ENCODE results near the gene EPGN.
"Not testable (repeated sequence)": the region's sequence is repeated elsewhere in the genome, so short reads cannot be mapped to it uniquely, and the experiment has no call there.

Gene EPGN

DNA sequence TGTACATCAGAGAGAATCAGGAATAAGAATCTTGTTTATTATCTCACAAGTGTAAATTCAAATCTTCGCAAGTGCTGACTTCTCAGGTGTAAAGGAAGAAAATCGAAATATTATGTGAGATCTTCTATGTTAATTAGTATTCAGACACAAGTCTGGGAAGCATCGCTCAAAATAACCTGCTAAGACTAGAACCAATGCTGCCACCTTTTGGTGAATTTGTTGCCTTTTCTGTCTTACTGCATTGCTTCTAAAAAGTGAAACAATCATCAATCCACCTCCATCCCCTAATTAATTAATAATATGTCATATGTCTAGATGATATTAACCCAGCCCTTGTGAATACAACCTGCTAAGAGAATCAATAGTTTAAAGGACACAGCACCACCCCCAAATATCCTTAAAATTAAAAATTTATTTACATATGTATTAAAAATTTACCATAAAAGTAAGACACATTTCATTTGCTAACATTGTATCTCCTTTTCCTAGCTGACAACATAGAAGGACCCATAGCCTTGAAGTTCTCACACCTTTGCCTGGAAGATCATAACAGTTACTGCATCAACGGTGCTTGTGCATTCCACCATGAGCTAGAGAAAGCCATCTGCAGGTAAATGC is 3.5 kb downstream of the EPGN start:
- DNase-seq: no peak

DNA sequence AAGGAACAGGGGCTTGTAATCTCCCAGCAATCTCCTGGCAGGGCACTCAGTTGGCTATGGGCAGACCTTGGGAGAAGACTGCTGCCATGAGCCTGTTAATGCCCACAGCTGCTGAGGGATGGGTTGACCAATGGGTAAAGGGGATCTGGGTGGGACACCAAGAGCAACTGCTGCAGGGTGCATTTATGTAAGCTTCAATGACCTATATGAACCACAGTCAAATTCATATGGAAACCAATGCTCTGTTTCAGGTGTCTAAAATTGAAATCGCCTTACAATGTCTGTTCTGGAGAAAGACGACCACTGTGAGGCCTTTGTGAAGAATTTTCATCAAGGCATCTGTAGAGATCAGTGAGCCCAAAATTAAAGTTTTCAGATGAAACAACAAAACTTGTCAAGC is 6.1 kb downstream of the EPGN start:
- DNase-seq: no peak

DNA sequence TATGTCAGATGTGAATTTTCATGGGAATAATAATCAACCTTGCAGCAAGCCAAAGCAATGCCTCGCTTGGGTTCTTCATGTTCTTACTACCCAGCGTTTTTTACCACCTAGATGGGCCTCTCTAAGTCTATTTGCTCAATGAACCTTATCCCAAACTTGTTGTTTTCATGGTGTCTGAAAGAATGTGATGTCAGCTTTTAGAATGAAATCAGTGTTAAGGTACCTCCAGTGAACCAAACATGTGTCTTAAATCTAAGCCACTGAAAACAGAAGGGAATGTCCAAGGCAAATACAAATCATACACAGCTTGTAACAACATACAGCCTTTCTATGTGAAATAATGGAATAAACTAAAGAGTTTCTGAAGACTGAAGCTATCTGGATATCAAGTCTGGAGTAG is 6.7 kb downstream of the EPGN start:
- no peak for DNase-seq

DNA sequence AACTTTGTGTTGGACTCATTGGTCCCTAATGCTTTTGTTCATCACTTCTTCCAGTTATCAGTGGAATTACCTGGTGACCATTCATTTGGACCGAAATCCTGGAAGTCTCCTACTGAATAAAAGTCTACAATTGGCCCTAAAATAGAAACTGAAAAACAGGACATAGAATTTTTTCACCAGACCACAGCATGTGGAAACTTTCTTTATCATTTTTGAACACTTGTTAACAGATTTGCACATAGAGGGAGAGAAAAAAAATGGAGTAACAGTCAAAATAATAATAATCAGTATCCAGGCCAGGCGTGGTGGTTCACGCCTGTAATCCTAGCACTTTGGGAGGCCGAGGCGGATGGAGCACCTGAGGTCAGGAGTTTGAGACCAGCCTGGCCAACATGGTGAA is 7.1 kb downstream of the EPGN start:
- no peak for DNase-seq

DNA sequence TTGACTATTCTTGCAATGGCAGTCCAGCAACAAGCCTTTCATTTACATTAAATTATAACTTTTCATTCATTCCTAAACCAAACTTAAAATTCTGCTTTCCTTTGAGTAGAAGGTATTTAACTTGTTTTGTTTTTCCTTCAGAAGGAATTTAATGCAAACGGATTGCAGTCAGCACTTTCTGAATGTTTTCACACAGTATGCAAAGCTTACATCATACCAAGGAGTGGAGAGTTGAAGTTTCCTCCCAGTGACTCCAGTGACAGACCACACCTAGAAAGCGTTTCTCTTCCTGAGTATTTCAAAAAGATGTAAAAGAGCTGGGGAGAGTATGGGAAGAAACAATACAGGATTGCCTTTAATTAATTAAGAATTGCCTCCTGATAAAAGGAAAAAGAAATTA is 8.1 kb downstream of the EPGN start:
- no peak for DNase-seq

DNA sequence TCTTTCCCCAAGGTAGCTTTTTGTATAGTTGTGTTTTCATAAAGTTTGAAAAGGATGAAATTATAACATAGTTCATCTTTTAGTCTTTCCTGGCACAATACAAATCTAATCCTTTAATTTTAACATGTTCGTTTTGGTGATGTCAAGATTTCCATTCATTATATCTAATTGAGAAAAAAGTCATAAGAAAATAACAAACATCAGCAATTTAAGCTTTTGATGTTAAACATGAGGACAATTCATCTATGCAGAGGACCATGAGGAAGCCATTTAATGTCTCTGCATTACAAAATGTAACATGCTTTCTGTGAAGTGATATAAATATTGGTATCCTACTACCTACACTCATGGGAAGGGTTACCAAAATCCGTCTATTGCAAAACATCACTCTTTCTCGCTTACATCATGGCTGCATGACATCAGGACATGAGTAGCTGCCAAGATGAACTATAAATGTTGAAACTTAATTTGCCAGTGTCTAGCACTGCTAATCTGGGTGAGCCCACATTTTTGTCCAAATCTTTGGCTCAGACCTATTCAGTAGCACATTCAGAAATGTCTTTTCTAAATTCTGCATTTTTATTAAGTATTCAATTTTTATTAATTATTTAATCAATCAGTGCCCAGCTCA is 9.5 kb downstream of the EPGN start:
- no peak for DNase-seq

DNA sequence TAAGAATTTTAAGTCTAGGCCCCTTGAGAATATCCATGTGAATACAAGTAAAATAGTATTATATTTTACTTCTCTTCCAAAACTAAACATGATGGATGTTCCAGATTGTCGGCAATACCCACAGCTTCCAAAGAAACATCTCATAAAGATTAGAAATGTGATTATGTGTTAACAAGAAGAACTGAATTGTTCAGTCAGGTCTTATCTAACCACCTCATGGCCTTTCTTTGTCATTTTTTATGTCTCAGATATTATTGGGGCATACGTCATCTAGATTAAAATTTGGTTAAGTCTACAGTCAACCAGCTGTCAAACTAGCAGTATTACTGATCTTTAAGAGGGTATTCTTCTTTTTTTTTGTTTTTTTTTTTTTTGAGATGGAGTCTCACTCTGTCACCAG is 10.0 kb downstream of the EPGN start:
- no peak for DNase-seq

DNA sequence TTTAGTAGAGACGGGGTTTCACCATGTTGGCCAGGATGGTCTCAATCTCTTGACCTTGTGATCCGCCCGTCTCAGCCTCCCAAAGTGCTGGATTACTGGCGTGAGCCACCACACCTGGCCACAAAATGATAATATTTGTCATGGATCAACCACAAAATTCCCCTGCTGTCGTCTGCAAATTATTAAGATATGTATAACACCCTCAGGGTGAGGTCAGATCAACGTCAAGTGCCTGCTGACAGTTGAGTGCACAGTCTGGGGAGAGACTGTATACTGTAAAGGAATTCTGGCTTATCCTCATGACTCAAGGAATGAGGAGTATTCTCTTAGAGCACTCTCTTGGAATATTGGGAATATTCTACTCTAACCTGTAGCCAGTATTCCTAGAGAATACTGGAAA is 11.2 kb downstream of the EPGN start:
- DNase-seq: no peak

DNA sequence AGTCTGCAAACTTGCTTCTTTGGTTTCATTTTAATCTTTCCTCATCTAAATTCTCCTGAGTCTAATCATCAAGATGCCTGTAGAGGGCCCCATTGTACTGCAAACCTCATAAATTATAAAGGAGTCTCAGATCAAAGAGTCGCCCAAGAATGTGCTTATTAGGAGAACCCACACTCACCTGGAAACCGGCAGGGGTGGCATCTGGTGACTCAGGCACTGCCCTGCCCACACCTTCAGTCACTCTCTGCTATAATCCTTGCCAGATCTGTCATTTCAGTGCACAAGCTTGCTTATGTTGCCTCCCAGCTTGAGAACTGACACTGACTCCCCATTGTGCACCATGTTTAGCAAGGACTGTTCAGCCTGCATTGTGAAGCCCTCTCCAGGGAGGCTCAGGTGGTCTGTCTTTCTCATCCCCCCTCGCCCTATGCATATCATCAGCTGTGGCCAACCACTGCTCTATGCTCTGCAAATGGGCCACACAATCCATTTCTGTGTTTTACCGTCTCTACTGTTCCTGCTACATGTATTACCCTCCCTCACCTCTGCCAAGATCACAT is 12.4 kb downstream of the EPGN start:
- no peak for DNase-seq

DNA sequence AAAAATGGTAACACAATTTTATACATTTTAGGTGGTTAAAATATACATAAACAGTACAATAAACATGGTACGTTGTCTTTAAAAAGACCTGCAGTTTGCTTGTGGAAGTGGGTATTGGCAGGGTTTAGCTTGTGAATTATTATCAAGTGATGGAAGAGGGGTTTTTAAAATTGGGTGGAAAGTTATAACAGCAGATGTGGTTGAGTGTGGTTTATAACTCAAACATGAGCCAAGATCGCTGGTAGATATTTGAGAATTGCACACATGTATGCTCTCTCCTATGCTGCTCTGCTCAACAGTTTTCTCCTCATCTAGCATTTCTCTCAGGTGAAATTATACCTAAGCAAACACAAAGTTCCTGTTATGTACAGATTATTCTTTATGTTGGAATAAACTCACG is 14.0 kb downstream of the EPGN start:
- DNase-seq: no peak

DNA sequence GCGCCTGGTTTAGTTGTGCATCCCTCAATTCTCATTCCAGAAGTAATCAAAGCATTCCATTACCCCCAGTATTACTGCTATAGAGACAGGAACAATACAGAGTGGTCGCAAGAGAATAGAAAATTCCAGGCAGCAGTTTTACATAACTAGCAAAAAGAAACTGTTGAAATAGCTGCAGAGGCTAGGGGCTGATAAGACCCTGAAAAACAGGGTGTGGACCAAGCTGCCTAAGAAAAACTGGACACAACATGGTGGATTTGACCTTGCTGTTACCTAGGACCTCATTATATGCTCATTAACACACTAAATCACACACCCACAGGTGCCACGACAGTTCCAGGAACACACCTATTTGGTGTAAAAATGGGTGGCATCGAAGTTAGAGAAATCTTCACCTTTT is 15.4 kb downstream of the EPGN start:
- no peak for DNase-seq

DNA sequence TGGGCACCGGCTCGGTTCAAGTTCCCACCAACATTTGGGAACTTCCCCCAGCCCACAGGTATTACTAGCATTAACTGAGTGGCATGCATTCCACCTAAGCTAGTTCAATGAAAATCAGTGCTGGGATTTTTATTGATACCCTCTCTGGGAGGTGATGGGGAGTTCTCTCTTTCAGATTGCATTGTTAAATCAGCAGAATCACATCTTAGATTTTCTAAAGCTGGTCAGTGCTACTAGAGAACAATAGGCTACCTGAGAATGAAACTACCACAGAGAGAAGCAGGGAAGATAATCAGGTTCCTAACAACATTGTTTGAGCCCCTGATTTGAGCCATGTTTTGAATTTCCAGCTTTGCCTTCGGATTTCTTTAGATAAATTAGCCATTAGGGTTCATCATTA is 16.0 kb downstream of the EPGN start:
- DNase-seq: no peak

DNA sequence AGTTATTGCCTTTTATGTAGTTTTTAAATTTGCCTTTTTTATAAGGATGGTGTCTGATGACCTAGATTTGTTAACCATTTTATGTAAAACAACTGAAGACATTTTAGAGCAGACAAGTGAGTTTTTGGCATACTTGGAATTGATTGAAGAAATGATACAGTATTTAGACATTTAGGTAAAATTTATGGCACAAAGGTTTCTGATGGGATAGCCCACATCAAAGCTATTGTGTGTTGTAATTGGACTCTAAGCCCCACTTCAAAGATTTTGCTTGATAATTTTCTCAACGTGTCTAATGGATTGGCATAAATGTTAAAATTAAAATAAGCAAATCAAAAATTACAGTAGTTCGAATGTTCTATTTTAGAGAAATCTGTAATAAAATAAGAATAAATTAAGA is 17.6 kb downstream of the EPGN start:
- no peak for DNase-seq

DNA sequence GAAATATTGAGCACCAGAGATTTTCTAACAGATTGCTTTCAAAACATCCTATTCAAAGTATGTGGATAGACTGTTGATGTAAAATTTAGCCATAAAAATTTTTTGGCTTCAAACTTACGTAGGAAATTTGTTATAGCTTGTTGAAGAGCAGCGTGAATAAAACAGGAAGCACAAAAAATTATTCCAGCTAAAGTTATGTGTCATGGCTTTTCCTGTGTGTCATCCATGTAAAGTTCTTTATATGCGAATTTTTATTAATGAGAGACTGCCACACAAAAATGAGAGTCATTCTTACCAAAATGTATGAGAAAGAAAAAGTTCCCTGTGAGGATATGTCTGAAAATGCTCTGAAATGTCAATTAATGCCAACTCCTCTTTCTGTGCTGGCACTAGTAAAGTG is 19.5 kb downstream of the EPGN start:
- DNase-seq: no peak

DNA sequence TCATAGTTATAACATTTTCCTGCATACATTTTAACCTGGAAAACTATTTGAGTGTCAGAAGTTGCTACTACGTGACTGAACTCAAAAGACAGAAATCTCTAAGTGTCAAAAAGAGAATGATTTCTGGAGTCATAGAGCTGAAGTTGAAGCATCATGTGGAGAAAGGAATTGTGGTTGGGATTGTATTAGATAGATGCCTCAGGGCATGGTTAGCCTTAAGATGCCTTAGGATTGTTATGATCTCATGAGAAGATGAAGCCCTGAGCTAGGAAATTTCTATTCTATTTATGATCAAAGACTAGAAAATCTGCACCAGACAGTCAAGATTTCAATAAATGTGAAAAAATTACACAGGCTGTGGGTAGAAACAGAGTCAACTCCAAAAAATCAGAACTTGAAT is 20.2 kb downstream of the EPGN start:
- DNase-seq: no peak

DNA sequence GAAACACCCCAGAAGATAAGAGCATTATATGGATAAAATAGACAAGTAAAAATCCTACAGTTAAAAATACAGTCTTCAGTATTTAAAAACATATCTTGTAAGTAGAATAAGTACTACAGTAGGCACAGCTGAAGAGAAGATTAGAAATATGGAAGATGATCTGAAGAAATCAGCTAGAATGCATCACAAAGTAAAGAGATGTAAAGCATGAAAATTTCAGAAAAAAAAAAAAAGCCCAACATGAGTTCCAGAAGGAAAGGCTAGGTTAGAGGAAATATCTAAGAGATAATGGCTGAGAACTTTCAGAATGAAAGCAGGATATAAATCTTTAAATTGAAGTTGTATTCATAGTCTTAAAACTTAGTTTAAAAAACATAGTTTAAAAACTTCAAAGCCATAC is 21.0 kb downstream of the EPGN start:
- DNase-seq: no peak

DNA sequence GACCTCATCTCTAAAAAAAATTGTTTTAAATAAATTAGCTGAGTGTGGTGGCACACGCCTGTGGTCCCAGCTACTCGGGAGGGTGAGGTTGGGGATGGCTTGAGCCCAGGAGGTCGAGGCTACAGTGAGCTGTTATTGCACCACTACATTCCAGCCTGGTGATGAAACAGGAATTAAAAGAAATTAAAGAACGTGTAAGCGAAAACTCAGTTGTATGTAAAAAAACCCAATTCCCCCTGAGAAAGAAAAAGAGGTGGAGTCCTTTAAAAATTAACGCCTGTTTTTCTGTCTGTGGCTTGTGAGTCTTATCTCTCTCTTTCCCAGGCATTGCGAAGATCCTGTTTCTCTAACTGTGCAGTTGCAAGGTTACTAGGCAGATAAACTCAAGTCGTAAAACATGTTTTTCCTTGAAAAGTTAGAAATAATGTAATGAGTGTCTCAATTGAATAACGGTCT is 22.1 kb downstream of the EPGN start:
- DNase-seq: no peak

DNA sequence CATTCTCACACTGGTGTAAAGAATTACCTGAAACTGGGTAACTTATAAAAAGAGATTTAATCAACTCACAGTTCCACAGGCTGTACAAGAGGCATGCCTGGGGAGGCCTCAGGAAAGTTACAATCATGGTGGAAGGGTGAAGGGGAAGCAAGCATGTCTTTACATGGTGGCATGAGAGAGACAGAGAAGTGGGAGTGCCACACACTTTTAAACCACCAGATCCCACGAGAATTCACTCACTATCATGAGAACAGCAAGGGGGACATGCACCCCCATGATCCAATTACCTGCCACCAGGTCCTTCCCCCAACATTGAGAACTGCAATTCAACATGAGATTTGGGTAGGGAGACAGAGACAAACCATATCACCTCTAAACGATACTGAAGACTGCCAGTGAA is 23.0 kb downstream of the EPGN start:
- no peak for DNase-seq

DNA sequence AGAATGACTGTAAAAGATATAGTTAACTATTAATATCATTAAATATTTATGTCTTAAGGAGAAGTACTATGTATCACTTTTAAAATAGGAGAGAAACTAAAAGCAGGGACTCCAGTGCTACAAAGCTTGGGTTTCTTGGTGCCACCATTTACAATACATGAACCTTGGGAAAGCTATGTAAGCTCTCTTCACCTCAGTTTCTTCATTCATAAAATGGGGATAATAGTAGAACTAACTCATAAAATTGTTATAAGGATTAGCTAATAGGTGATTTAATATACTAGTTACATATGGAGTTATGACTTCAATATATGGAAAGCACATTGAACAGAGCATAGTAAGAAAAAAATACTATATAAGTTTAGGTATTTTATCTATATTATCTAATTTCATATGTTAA is 23.7 kb downstream of the EPGN start:
- no peak for DNase-seq

DNA sequence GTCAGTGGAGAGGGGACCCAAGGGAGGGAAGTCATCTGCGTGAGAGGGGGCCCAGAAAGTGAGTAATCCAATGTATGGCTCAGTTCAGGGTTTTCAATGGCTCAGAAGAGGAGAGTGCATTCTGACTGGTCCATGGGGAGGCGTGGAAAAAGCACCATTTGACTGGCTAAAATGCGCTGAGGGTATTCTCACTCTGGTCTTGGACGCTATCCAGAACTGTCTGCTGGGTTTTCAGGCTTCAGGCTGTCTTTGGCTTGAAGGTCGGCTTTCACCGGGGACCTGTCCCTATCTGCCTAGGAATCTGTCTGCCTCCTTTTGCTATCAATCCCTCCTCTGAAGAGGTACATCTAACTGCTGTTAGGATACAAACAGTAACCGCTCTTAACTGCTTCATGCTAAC is 26.4 kb downstream of the EPGN start:
- no peak for DNase-seq

DNA sequence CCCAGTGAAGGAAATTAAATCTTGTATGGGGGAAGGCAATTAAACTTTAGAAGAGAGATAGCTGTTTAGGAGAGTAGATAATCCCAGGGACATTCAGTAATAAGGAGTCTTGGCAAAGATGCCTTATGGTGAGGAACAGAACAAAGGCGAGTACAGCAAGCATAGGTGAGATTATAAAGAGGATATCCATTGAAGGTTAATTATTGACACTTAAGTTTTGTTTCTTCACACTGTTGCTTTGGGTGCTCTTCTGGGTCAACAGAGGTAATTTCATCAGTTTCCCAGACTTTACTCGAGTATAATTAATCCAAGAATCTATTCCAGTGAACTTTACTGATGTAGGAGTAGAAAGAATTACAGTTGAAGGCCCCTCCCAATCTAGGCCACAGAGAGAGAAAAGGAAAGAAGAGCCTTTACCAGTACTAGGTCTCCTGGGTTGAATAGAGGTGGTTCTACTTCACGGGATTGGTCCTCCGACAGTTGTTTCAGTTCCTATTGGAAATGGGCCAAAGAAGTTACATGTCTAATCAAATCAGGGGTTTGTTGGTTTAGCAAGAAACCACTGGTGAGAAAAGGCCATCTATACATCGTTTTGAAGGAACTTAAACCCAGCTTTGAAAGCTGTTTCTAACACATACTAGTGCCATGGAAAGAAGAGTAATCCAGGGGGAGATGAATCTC is 27.2 kb downstream of the EPGN start:
- DNase-seq: no peak

DNA sequence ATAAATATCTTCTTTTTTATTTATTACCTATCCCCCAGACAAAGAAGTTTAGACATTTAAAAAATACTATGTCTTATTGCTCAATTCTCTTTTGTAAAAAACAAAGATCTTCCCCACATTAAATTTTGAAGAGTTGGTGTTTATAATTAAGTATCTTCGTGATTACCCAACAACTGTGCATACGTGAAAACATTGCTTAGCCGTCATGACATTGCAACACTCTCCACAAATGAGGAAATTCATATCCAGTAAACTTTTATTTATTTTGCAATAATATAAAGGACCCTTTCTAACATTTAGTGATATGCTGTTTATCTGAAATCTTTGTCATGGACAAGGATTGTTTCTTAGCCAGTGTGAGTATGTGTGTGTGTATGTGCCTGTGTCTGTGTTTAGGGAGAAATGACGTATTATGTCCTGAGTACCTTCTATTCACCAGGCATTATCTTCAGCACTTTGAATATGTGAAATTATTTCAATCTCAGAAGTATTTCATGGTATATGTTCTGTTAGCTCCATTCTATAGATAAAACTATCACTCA is 30.6 kb downstream of the EPGN start:
- no peak for DNase-seq

DNA sequence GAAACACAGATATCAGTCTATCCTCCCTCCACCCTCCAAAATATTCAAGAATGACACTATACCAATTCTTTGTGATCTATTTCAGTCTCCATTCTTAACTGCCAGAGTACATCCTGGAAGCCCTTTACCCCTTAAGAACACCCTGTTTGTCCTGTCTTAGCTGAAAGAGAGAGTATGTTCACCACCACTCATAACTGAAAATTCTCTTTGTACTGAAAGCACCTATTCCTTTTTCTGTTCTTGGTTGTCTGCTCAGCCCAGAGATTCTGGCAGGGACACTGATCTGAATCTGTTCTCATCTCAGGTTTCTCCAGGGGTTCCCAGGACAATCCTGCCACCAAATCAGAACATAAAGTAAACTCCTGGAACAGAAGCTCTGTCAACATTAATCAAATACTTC is 31.2 kb downstream of the EPGN start:
- no peak for DNase-seq

DNA sequence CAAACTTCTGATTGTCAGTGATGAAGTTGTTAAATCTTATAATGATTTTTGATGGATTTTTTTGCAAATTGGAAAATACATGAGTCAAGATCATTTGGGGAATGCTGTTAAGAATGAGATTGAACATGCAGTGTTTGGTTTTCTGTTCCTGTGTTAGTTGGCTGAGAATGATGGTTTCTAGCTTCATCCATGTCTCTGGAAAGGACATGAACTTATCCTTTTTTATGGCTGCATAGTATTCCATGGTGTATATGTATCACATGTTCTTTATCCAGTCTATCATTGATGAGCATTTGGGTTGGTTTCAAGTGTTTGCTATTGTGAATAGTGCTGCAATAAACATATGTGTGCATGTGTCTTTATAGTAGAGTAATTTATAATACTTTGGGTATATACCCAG is 32.2 kb downstream of the EPGN start:
- DNase-seq: not testable (repeated sequence)

All from activated gamma-delta T cell (primary cell).